Eye (tissue), 1 donor: ENCODE measurements around the gene GLP2R.
A peak's percentile ranks its signal among the peaks of the same experiment; 100 is the strongest.
"Not testable (repeated sequence)": the region's sequence is repeated elsewhere in the genome, so short reads cannot be mapped to it uniquely, and the experiment has no call there.

Source experiments
- DNase-seq: peaks from one replicate; pipeline ENCODE4 v3.0.0-alpha.2; 2015

Gene GLP2R

GRCh38 chr17:9825641-9826150, at the start of gene GLP2R:
GLP2R (plus strand) TSS chr17:9825924; CDS start chr17:9826064, 140 bp downstream.
- no peak for DNase-seq

DNA sequence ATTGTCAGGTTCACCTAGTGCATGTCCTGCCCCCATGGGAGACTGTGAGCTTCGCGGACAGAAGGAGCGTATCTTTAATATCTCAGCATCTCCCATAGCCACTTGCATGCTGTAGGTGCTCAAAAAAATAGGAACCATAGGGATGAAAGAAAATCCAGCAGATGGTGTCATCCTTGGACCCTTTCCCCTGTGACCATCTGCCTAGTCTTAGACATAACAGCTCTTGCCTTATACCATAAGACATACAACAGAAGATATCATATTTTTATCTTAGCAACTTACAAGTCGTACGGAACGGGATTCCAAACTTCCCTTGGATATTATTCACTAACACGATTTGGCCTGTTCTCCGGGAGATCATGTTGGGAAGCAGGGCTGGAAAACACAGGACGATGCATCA, 48.8 kb upstream of the GLP2R start:
- DNase-seq: no peak

GRCh38 chr17:9780552-9780951, 45.2 kb upstream of the GLP2R start:
- no peak for DNase-seq

- no peak for DNase-seq
Observed at GRCh38 chr17:9783050-9783449, 42.7 kb upstream of the GLP2R start.

GRCh38 chr17:9783465-9783864, 42.3 kb upstream of the GLP2R start:
- not testable (repeated sequence) for DNase-seq

DNA sequence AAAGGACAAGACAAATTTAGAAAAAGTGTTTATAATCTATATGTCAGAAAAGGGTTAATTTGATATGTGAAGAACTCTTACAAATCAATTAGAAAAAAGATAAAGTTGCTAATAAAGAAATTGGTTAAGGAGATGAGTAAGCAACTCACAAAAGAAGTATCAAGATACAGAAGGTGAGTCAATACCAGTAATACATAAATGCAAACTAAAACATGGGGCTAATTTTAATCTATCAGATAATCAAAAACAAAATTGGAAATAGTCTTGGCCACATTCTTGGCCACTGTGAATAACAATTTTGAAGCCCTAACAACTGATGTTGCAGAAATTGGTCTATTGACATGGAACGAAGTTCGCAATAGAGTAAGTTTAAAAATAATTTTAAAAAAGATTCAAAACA, 41.2 kb upstream of the GLP2R start:
- no peak for DNase-seq

GRCh38 chr17:9788601-9789000, 37.1 kb upstream of the GLP2R start:
- peak; percentile 4 for DNase-seq

DNA sequence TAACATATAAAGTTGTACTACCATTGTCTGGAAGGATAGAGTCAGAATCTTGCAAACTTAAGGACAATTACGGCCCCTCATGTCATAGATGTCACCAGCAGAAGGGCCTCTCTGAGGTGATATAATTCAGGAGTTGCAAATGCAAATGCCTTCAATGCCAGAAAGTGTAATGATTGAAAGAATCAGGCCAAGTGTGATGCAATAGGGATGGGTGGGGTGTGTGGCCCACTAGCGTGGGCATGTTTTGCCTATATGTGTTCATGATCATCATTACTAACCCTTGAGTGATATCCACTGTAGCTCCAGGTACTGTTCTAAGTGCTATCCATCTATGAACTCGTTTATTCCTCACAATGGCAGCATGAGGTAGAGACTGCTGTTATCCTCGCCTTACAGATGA, 35.4 kb upstream of the GLP2R start:
- DNase-seq: no peak

- peak; percentile 20 for DNase-seq
Observed at GRCh38 chr17:9790889-9791876, 34.5 kb upstream of the GLP2R start, which contains the start of gene DHRS7C. DHRS7C (minus strand) TSS chr17:9791592; CDS start chr17:9791284, 308 bp downstream.

GRCh38 chr17:9792181-9792840, 33.4 kb upstream of the GLP2R start:
- no peak for DNase-seq

DNA sequence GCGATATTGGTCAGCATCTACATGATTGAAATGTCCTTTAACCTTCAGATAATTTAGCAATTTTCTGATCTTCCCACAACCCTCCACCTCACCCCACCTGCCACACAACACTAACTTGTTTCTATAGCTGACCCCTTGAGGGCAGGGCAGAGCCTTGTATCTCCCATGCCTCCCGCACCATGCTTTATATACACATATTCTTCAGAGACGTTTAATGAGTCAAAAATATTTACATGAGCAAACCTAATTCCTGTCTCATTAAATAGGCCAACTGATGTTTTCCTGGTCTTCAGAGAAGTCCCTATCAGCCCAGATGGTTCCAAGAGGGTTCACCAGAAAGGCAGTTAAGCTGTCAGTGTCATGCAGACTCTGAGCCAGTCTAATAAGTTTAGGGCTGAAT, 27.7 kb upstream of the GLP2R start:
- no peak for DNase-seq

- peak; percentile 10 for DNase-seq
Observed at GRCh38 chr17:9798724-9799123, 27.0 kb upstream of the GLP2R start.

- DNase-seq: no peak
Observed at GRCh38 chr17:9801505-9801904, 24.2 kb upstream of the GLP2R start.

DNA sequence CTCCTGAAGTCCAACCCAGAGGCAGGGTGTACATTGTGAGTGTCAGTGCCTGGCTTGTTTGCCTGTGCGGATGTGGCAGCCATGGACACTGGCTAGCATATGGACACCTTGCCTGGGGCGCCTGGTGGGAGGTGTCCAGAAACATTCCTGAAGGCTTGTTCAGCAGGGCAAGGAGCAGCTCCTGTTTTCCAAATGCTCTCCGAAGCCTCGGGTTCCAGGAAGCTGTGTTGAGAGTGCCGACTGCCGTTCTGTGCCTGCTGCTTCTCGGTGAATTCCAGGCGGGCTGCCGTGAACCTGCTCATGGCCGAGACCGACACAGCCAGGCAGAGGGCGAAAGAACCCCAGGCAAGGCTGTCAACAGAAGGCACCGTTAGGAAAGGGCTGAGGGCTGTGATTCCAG, 23.4 kb upstream of the GLP2R start:
- no peak for DNase-seq

DNA sequence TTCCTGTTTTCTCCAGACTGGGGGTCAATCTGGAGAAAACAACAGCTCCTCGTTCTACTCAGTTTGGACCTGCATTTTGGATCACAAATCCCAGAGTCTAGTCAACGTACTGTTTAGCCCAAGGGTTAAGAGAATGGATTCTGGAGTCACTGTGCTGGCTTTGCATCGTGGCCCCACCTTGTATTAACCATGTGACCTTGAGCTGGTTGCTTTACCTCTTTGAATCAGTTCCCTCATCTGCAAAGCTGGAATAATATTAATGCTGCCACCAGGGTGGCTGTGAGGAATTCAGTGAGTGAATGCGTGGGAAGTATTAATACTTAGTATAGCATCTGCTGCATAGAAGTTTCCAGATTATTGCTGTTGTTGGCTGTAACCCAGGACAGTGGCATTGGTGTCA, 23.0 kb upstream of the GLP2R start:
- no peak for DNase-seq

- DNase-seq: no peak
Observed at GRCh38 chr17:9805769-9806168, 20.0 kb upstream of the GLP2R start.

DNA sequence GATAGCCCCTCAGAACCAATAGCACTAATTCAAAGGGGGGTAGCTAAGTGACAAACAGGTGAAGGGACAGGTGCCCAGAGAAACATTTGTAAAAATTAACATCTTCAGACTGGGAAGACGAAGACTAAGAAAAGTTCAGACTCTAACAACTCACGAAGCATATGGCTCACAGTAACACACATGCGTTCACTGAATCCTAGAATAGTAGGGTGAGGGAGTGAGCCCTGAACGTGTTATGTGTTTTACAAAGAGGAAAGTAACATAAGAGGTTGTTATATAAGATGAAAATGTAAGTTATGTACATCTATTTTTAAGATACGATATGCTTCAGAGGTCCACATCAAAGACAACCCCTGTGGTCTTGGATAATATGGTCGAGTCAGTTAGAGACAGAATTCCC, 19.0 kb upstream of the GLP2R start:
- no peak for DNase-seq

DNA sequence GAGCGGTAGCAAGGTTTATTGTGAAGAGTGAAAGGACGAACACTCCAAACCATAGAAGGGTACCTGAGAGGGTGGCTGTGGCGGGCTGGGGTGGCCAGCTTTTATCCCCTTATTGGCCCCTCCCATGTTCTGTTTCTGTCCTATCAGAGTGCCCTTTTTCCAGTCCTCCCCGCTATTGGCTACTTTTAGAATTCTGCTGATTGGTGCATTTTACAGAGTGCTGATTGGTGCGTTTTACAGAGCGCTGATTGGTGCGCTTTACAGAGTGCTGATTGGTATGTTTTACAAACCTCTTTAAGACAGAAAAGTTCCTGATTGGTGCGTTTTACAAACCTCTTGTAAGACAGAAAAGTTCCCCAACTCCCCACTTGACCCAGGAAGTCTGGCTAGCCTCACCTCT, 16.3 kb upstream of the GLP2R start:
- no peak for DNase-seq

DNA sequence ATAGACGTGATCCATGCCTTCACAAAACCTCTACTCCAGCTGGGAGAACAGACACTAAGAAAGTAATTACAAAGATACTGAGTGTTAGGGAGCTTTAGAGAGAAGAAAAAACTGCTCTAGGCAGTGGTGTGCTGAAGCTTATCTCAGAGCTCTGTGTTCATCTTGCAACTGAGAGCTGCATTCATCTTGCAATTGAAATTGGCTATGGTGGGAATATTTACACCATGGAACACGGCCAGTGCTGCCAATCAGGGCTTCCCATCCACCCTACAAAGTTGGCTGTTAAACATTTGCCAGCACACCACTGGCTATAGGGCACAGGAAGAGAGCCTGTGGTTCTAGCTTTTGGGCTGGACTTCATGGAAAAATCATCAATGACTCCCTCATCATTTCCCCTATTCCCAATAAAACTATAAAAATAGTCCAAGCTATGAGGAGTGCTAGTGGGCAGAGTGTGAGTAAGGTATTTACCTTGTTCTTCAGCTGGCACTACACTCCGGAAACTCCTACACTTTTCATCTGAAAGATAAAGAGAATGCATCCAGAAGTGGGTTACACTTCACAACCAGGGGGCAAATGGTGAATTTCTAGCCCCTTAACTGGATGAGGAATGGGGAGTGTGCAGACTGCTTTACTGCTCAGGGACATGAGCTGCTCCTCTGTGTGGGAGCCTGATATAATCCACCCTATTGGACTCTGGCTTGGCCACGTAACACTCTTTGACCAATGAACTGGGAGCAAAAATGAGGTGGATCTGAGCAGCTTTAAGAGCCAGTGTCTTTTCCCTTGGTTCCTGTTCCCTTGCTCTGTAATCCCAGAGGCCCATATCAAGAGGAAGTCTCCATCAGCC, 15.4 kb upstream of the GLP2R start:
- no peak for DNase-seq

GRCh38 chr17:9811086-9811485, 14.6 kb upstream of the GLP2R start:
- DNase-seq: no peak

GRCh38 chr17:9811537-9811936, 14.2 kb upstream of the GLP2R start:
- DNase-seq: no peak

DNA sequence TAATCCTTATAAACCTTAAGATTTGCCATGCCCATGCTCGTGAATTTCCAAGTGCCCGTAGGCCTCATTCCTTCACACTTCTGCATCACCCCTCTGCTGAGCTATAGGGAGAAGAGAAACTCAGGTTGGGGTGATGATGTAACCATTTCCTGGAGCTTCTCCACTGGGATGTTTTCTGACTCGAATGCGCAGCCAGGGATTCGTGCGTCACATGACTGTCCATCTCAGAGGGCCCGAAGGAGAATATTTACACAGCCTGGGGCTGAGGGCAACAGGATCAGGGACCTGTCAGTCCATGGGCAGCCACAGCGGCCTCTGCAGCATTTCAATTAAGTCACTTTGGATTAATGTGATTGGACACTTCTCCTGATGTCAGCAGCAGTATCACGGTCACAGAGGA, 12.6 kb upstream of the GLP2R start:
- DNase-seq: peak; percentile 3
